HG02884 (cell line): Measurements from ENCODE around the gene ATG12.
"Not testable (repeated sequence)": the region's sequence is repeated elsewhere in the genome, so short reads cannot be mapped to it uniquely, and the experiment has no call there.

Experiments
- ATAC-seq: cut with Tn5 transposase; IDR thresholded peaks from one replicate; pipeline ENCODE4 v1.9.1; 2021; ENCODE audit warnings: mild to moderate bottlenecking, moderate library complexity; ENCODE audit not compliant: unreplicated experiment

The ATG12 gene

DNA sequence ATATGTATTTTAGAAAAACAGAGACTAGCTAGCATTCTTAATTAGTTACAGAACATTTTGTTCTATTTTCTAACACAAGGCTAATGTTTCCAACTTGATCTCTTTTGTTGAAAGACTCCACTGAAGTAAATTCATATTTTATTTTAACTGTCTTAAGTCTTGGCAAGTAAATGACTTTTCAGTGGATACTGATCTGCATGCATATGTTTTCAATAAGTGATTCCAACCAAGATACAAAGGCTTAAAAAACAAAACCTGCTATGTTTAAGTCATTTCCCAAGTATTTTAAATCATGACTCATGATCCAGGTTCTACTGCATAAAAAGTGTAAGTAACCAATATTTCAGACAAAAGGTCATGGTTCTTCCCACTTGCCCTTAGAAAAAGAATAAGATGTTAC, 30.6 kb downstream of the ATG12 start:
- ATAC-seq: no peak

DNA sequence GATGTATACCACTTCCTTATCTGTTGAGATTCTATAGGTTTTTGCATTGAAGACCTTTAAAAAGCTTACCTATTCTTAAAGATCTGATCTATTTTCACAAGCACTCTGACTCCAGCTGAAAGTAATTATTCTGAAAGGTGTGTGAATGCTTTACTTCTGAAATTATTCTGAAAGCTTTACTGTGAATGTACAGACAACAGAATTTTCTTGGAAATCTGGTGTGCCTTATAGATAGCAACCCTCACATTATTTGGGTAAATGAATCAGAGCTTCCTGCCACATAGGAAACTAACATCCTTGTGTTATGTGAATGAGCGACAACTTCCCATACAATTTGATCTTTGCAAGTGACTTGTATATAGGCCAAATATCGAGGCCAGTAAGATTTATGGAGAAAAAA, 31.4 kb downstream of the ATG12 start:
- ATAC-seq: no peak

DNA sequence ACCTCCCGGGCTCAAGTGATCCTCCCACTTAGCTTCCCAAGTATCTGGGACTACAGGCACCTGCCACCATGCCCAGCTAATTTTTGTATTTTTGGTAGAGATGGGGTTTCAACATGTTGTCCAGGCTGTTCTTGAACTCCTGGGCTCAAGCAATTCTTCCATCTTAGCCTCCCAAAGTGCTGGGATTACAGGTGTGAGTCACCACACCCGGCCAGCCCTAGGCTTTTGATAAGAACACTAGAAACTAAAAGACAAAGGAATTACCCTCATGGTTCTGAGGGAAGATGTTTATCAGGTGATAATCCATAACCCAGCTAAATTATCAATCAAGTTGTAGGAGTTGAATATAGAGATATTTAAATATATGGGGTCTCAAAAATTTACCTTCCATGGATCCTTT, 33.3 kb downstream of the ATG12 start:
- not testable (repeated sequence) for ATAC-seq

DNA sequence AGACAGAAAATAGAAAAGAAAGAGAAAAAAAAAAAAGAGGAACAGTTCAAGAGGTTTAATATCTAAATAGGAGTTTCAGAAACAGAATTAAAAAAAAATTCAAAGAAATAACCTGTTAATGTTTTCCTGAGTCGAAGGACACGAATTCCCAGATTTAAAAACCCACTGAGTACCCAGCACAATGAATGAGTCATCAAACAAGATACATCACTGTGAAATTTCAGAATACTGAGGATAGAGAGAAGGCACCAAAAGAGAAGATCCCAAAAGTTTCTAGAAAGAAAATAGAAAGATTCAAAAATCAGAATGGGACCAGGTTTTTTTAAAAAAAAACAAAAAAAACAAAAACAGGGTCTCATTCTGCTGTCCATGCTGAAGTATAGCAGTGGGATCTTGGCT, 33.7 kb downstream of the ATG12 start:
- no peak for ATAC-seq

DNA sequence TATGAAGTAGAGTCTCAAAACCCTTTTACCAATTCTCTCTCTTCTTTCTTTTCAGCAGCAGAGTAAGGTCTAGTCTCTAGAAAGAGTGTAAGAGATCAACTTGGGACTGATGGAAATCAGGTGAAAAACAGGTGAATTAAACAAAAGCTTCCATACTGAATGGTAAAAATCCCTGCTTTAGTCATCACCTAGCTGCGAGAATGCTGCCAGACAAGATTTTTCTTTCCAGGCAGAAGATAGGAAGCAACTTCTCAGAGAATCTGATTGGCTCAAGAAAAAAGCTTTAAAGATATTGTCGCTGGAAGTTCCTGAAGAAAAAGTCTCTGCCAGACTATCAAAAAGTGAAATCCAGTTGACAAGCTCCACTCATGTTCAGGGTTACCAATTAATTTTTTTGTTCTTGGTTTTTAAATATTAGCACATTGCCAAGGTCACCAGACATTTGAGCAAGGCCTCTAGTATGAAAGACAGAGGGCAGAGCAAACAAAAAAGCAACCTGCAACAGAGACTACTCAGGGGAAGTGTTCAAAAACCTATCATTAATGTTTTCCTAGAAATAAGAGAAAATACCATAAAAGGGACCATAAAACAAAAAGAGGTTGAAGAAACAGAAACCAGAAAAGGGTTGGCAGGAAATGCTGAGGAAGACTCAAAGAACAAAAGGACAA, 34.2 kb downstream of the ATG12 start:
- ATAC-seq: no peak

DNA sequence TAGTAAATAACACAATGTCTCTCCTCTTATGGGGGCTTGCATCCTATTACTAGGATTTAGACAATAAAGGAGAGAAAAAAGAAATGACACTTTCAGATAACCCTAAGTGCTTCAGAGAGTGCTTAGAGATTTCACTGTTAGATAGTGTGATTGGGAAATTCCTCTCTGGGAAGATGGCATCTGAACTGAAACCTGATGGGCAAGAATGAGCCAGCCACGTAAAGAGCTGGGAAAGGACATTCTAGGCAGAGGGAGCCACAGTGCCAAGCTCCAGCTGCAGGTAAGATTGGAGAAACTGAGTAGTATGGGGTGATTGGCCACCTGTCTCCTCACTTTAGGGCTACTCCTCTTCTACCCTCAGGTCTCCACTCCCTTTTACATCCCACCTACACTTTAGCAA, 39.4 kb downstream of the ATG12 start:
- ATAC-seq: no peak

DNA sequence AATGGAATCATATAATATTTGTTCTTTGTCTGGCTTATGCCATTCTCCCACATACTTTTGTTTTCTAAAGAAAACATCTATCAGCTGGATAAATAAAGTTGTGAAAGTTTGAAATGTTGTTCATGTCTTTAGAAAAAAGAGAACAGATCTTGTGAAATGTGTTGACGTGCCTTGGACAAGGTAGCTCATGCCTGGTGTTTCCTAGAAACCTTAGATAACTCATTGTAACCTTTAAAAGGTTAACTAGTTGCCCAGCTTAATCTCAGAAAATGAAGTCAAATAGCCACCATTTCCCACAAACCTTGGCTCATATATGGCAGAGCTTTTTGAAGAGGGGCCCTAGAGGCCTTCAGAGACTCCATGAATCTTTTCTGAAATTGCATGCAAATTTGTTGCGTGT, 40.2 kb downstream of the ATG12 start:
- no peak for ATAC-seq

GRCh38 chr5:115800108-115800507, 41.3 kb downstream of the ATG12 start:
- ATAC-seq: no peak

GRCh38 chr5:115798252-115798651, 43.1 kb downstream of the ATG12 start:
- ATAC-seq: no peak

GRCh38 chr5:115796656-115797055, 44.7 kb downstream of the ATG12 start:
- no peak for ATAC-seq

GRCh38 chr5:115795700-115796099, 45.7 kb downstream of the ATG12 start:
- no peak for ATAC-seq

DNA sequence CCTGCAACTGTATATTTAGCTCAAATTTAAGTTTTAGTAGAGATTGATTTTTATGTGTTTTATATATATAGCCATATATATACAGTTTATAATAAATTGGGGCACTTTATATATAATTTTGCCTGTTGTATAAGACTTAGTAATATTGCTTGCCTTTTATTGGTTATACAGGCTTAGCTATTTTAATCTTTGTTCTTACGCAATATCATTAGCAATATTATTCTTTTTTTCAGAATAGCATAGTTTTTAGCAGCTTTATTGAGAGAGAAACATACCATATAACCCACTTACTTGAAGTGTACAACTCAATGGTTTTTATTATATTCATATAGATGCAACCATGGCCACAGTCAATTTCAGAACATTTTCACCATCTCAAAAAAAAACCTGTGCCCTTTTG, 52.9 kb downstream of the ATG12 start:
- no peak for ATAC-seq

- no peak for ATAC-seq
Measured at GRCh38 chr5:115787426-115787825, 53.9 kb downstream of the ATG12 start.

- no peak for ATAC-seq
Measured at GRCh38 chr5:115785381-115786065, 55.8 kb downstream of the ATG12 start.

DNA sequence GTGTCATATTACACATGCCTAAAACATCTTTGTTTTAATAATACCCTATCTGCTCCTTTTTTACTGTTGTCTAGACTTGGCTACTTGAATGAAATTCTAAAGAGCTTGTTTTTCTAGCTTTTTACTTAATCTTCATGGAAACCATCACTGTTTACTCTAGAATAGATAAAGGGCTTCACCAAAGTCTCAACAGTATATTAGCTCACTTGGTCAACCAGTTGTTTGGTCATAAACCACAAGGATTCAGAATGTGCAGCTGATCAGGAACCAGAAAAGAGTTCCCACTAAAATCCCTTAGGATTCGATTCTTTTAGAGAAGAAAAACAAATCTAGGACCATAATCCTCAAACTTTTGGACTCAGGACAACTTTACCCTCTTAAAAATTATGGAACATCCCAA, 62.9 kb downstream of the ATG12 start:
- ATAC-seq: no peak
